ENCODE measurements around the gene CRB3.

The CRB3 gene

DNA sequence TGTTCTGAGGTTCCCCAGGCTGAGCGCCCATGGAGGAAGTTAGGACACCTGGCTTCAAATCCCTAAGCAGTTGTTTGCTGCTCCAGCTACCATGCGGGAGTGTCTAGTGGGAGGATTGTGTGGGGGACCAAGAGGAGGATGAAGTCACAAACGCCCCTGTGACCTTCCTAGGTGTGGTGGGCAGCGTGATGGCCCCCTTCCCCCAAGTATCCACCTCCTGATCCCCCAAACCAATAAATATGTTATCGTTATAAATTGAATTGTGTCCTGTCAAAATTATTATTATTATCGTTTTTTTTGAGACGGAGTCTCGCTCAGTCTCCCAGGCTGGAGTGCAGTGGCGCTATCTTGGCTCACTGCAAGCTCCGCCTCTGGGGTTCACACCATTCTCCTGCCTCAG lies 30.4 kb upstream of the CRB3 start, which contains the start of gene SLC25A41:
Gene SLC25A41 (minus strand): TSS at position 101 of the 400 bp plus-strand sequence. CDS start 70 bp downstream, at position 31.
- no peak for DNase-seq

DNA sequence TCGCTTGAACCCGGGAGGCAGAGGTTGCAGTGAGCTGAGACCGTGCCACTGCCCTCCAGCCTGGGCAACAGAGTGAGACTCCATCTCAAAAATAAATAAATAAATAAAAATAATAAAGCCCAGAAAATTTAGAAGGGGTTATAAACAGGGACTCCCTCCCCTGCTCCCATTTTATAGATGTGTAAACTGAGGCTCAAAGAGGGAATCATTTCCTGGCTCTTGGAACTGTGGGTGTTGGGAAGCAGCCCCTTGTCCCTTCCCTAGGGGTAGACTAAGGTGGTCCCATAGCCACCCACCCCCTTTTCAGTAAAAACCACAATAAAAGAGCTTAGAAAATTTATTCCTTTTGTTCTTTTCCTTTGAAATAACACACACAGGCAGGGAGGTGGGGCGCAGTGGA lies 24.3 kb upstream of the CRB3 start:
- DNase-seq, result no peak

DNA sequence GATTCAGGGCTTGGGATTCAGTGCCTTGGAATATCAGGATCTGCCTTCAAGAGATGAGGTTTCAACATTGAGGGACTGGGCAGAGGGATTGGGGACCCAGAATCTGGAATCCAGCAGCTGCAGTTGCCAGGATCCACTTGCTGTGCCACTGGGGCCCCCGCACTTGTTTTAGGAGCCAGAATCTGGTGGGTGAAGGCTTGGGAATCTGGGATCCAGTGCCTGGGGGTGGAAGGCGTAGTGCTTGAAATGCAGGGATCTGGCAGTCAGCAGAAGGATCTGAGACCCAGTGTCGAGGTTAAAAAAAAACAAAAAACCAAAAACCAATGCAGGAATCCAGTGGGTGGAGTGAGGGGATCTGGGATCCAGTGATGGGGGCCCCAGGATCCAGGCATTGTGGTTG lies 23.2 kb upstream of the CRB3 start:
- no peak for DNase-seq

DNA sequence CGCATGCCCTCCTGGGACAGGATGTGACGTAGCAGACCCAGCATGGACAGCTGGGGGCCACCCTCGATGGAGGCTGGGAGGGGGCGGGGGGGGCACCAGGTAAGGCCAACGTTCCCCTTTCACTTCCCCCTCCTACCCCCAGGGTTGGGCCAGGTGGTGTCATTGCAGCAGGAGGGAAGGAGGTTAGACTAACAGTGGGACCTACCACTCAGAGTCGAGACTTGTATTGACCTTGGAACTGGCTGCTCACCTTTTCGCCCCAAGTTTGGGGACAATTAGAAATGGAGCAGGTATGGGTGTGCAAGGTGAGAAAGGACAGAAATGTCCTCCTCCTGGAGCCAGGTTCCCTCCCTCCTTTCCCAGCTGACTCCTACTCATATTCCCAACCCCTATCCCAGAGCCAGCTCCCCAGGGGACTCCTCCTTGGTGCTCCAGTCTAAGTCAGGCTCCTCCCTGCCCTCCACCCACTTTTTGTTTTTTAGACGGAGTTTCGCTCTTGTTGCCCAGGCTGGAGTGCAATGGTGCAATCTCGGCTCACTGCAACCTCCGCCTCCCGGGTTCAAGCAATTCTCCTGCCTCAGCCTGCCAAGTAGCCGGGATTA lies 21.9 kb upstream of the CRB3 start:
- no peak for DNase-seq

DNA sequence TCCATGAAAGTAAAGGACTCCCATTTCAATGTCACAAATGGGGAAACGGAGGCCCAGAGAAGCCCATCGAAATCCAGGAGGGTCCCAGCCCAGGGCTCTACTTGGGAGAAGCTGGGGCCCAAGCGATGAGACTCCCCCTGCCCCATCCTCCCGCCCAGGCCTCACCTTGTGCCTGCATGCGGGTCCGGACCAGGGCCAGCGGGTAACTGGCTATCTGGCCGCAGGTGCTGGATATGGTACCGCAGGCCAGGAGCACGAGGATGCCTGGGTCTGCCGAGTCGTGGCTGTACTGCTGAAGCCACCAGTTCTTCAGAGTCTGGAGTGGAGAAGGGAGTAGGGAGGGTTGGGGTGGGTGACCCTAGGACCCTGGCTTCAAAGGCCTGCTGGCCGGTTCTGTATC lies 20.1 kb upstream of the CRB3 start:
- no peak for DNase-seq

DNA sequence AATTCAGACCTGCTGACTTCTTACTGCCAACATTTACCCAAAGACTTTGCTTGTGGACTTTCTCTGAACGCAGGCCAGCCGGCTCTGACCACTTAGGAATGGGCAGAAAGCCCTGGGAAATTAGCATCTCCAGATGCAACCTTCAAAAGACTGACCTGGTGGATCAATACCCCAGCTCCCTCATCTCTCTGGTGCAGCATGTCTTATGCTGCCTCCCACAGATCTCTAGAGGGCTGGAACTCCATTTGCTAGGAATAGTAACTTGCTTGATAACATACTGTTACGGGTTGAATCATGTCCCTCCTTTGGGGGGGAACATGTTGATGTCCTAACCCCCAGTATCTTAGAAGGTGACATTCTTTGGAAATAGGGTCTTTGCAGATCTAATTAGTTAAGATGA lies 17.6 kb upstream of the CRB3 start:
- DNase-seq, result no peak

DNA sequence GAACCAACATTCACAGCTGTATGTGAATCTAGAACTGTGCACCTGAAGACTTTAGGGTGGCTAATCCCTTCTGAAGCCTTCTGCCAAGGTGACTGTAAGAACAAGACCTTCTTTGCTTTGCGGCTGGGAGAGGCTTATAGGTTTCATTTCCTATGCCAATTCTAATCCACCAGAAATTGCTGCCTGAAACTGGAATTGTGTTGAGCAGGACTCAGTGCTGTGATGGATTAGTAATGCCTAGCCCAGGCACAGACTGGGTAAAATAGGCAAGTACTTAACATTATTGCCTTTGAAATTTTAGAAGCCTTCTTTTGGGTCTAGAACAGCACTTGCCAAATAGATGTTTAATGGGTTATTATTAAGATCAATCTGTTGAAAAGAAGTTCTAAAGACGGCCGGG lies 16.0 kb upstream of the CRB3 start:
- no peak for DNase-seq

DNA sequence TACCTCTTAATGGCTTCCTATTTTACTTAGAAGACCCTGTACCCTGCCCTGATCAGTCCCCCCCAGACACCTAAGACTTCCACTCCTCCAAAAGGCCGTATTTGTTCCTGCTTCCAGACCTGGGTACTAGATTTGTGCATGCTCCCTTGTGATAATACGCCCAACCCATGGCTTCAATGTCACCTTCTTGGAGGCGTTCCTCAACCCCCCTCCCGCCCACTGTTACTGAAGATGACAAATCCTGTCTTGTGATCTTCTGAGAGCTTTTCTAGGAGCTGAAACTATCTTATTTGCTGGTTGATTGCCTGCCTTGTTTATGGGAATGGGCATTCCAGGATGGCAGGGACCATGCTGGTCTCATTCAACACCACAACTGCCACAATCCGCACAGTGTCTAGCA lies 13.9 kb upstream of the CRB3 start:
- DNase-seq, result no peak

DNA sequence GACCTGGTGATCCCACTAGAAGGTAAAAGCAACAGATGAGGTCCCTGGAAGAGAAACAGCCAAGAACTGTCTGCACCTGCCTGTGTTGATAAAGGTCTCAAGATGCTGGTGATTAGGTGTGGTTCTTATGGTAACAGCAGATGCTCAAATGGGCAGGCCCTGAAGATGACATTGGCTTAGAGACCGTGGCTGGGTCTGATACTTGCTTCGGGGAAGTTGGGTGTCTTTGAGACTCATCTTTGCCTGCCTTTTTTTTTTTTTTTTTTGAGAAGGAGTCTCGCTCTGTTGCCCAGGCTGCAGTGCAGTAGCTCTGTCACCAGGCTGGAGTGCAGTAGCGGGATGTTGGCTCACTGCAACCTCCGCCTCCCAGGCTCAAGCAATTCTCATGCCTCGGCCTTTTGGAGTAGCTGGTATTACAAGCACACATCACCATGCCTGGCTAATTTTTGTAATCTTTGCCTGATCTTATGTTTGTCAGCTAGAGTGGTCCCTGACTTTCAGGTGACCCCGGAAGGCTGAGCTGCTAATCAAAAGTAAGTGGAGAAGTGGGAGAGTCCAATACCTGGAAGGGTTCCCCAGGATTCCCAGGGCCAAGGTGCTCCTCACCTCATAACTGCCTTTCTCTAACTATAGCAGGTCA lies 12.4 kb upstream of the CRB3 start:
- no peak for DNase-seq

DNA sequence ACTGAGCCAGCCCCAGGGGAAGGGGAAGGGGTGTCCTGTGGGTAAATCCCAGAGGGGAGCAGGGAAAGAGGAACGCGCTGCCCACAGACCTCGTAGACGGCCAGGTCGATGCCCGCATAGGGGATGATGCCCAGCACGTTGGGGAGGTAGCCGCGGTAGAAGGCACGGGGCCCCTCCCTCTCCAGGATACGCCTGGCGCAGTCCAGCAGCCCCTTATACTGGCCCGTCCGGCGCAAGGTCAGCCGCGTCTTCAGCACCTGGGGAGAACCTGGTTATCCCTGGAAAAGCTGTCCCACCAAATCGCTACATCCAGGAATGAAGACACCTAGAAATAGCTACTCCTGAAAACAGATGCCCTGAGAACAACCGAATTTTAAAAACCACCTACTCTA lies 11.9 kb upstream of the CRB3 start:
- no peak for DNase-seq

DNA sequence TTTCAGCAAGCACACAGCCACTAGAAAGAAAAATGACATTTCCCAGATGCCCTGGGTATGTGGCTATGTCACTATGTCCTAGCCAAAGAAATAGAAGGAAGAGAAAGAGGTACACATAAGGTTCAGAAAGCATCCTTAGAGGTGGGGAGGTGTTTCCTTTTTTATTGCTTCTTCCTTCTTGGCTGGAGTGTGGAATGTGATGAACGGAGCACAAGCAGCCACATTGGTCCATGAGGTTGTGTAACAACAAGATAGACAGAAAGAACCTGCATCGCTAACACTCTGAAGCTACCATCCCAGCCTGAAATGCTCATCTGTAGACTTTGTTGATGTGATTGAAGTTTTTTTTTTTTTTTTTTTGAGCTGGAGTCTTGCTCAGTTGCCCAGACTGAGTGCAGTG lies 11.2 kb upstream of the CRB3 start:
- no peak for DNase-seq

DNA sequence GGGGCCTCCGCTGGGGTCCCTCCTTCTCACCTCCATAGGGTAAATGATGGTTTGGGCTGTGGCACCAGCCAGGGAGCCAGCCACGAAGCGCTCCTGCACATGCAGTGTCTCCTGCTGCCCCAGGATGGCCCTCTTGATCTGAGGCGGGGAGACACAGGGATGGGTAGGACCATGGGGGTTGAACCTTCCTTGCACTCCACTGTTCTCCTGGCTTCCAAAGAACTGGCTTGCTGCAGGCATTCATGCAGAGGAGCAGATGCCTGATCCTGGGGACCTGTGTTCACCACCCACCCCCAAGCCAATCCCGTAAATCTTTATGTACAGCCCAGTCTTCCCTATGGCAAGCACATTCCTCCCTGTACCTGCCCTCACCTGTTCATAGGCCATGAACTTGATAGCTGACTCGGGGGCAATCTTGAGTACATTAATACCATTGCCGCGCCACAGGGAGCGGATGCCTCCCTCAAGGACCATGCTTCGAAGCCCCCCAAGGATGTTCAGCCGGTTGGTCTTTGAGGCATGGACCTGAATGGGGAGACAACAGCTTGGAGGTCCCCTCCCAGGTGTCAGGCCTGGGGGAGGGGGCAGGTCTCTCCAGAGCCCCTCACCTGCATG lies 10.0 kb upstream of the CRB3 start:
- no peak for DNase-seq

DNA sequence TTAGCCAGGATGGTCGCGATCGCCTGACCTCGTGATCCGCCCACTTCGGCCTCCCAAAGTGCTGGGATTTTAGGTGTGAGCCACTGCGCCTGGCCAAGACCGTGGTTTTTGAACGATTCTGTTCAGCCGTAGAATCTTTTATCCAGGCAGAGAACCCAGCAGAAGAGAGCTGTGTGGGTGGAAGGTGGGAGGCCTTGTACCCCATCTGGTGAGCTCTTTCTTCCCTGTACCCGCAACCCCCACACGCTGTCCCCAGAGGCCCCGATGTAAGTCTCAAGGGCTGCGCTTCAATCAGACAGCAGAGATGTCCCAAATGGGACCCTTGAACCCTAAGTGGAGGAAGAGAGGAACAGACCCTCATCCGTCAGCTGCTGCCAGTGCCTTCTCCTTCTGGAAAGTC lies 8.1 kb upstream of the CRB3 start:
- no peak for DNase-seq

DNA sequence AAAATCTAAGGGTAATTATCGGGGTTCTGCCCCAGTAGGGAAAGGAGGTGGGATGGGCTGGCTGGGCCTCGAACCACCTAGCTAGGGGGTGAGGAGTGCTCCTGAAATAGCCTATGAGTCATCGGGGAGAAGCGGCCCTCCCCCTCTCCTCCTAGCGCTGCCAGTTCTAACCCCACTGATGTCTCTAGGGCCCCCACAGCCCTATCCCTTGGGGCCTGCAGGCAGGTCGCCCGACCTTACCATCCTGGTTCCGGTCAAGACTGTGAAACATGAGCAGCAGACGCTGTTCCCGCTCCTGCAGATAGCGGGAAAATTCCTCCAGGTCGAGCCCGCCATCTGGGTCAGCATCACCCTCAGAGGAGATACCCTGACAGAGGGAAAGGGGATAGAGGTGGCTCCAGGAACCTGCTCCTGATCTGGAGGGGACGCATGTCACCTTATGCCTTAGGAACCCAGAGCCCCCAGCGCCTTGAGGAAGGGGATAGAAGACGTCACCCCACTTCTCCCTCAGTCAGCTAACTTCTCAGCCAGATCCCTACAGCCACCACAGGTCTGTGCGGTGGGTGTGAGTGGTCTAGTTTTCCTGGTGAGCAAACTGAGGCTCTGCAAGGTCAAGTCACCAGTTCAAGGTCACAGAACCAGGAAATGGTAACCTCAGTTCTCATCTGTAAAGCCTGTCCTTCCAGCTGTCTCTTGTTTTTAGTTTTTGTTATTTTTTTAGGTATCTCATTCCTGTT lies 5.9 kb upstream of the CRB3 start:
- DNase-seq, result no peak

DNA sequence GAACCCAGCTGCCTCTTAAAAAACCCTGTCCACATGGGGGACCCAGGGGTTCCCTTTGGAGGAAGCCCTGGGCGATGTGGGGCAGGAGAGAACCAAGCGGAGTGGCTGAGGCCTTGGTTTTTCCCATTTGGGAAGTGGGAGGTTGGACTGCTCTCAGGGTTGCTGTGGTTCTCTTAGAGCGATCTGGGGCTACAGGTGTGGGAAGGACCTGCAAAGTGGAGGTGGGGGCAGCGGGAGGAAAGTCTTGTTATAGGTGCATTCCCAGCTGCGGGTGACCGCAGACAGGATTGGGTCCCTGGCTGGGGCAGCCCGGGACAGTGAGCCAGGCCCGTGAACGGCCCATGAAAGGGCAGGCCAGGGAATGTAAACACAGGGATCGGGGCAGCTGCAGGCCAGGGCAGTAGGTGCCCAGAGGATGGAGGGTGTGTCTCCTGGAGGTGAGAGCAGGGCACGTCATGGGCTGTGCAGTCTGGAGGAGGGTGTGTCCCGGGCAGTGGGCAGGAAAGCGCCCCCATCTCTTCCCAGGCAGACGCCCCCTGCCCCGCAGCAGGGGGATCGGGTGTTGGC lies 5.3 kb upstream of the CRB3 start:
- DNase-seq, result no peak

DNA sequence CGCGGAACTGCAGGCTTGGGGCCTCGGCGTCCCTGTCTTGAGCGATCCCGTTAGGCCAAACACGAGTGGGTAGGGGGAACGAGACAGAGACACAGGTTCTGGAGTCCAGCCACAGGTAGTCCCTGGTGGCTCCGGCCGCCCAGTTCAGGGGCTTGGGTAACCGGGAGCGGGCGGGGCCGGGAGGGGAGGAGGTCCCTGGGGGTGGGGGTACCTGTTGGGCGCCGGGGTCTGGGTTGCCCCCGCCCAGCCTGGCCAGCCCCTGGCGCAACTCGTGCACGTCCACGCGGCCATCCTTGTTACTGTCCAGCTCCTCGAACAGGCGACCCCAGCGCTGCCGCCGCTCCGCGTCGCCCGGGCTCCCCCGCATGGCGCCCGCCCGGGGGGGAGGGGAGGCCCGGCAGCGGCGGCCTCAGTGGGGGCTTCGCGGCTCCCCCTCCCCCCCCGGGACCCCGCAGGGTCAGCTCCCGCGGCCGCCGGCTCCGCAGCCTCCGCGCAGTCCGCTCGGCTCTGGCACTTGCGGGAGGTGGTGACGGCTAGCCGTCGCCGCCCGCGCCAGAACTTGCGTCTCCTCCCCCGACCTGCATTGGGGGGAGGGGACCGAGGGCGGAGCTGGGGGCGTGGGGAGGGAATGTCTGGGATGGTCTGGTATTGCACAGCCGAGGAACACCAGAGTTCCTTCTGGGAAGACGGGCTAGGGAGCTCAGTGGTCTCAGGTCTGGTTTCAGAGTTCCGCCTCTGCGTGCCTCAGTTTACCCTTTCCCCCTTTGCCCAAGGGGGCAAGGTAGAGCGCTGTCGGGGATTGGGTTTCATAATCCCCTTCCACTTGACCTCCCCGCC lies 4.6 kb upstream of the CRB3 start, which contains the start of gene SLC25A23:
Gene SLC25A23 (minus strand): TSS at position 531 of the 837 bp plus-strand sequence. CDS start 164 bp downstream, at position 367.
- DNase-seq, result peak; percentile 60

DNA sequence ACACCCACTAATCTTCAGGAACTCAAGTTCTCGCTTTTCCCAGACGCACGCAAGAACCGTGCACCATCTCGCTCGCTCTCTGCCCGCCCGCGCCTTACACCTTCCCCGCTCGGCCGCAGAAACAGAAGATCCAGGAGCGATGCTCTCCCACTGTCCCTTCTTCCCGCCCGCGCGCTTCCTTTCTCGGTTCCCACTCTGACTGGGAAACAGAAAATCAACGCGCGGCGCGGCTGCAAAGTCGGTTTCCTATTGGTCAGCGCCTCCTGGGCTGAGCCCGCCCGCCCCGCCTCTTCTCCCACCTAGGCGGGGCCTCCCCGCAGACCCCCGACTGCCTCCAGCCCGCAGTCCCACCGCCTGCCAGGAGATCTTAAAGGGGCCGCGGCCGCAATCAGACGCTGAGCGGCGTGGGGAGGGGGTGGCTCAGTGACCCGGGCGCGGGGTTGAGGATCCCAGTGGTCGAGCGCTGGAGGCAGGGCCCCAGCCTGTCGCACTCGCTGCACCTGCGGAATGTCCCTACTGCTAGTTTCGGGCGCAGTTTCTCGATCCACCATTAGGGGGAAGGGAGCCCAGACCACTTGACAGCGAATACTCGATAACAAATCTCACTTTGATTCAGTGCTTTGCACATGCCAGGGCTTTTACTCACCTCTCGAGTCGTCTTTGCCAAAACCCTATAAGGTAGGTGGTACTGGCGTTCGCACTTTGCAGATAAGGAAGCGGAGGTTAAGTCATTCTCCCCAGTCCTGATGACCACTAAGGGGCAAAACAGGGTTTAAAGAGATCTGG lies 3.8 kb upstream of the CRB3 start:
- DNase-seq, result peak; percentile 99

DNA sequence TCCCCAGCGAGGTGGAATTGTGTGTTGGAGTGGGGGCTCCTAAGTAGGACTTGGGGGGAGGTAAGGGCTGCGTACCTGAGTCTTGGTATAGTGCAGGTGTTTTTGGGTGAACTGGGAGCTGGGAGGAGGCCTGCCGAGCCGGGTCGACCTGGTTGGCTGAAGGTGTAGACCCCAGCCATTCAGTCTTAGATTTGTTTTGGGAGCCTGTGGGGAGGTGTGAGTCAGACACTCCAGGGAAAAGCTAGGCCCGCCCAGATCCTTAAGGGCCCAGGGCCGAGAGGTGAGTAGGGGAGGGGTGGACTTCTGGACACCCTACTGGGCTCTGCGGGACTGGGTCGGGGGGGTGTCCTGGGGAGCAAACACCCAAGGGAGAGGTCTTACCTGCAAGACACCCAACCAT lies 935 bp downstream of the CRB3 start:
- DNase-seq, result no peak

DNA sequence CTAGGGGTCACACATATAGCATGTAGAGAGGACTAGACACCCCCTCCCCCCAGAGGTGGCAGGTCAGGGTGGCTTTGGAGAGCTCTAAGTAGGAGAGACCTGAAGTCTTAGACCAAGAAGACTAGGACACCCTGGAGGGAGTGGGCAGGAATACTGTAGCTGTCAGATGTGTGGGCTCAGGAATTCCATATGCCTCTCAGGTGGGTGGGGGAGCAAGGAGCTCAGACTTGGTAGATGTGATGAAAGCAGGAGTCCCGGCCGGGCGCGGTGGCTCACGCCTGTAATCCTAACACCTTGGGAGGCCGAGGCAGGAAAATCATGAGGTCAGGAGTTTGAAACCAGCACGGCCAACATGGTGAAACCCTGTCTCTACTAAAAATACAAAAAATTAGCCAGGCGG lies 1.6 kb downstream of the CRB3 start:
- DNase-seq, result no peak

DNA sequence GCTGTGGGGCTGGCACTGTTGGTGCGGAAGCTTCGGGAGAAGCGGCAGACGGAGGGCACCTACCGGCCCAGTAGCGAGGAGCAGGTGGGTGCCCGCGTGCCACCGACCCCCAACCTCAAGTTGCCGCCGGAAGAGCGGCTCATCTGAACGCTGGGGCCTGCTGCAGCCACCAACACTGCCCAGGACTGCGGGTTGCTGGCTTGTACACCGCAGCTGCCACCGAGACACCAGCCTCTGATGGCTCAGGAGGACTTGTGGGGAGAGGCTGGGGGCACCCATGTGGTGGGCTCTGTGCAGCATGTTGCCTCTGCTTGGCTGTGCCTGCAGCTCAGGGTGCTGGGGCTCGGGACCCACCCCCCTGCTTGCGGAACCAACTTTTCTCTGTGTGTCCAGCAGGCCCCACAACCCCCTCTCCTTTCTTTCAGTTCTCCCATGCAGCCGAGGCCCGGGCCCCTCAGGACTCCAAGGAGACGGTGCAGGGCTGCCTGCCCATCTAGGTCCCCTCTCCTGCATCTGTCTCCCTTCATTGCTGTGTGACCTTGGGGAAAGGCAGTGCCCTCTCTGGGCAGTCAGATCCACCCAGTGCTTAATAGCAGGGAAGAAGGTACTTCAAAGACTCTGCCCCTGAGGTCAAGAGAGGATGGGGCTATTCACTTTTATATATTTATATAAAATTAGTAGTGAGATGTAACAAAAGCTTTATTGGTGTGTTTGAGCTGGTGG lies 2.6 kb downstream of the CRB3 start:
- no peak for DNase-seq

DNA sequence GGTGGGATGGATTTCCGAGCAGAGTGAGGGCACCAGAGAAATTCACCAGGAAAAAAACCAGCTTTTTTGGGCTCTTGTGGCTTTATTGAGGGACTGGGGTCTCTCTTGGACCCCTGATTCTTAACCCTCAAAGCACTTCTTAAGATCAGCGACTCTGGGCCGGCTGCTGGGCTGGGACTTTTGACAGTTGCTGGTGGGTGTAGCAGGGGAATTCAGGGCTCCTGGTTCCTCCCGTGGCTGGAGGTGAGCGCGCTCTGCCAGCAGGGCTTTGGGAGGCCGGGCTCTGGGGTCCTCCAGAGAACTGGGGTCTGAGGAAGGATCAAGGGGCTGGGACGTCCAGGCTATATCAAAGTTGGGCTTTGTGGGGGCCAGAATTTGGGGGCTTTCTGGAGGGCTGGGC lies 3.3 kb downstream of the CRB3 start:
- DNase-seq, result no peak

Measured in stimulated activated CD4-positive, alpha-beta T cell treated with anti-CD3 and anti-CD28 coated beads, Interleukin-4, amount 100 ng/mL, for 24 hours (primary cell).